BJ (cell line): Measurements from ENCODE around the gene DHX36. TPM values are rescaled to one million over a fixed set of nuclear protein-coding genes. Genes with fewer than 3 reads are reported as not detected.

ENCODE experiments used
- CTCF ChIA-PET: fragments of 350-600 bp; formaldehyde crosslinking; extraction: SDS; loops from one replicate; lab custom pipeline; 2021; ENCODE audit warnings: antibody characterized with exemption, inconsistent platforms; lab: Yijun Ruan, JAX
- POLR2A ChIA-PET: fragments of 300-600 bp; sonication (Branson Sonifier 250); formaldehyde crosslinking; extraction: SDS; loops from one replicate; lab custom pipeline; 2021; ENCODE audit warnings: antibody characterized with exemption; lab: Charles Lee
- DNase-seq: peaks from one replicate; pipeline ENCODE4 v3.0.0-alpha.2; 2011; ENCODE audit warnings: low read depth
- H3K27me3 ChIP-seq: 2 replicates; pipeline ENCODE4 v1.6.0; 2011; ENCODE audit warnings: low read length; ENCODE audit not compliant: control insufficient read depth, insufficient read depth
- H3K36me3 ChIP-seq: 2 replicates; pipeline ENCODE4 v1.5.1; 2011; ENCODE audit warnings: low read length; ENCODE audit not compliant: control insufficient read depth, insufficient read depth
- H3K4me3 ChIP-seq: 2 replicates; pipeline ENCODE4 v1.5.1; 2011; ENCODE audit warnings: low read depth, mild to moderate bottlenecking, control low read depth, low read length
- polyA plus RNA-seq: library from polyadenylated mRNA; depleted of rRNA; stranded (reverse); fragments of >200 nt; gene quantifications from 2 replicates; pipeline ENCODE4 v1.2.3, GENCODE V29; 2011
- TF ChIP-seq, protein P1 (sequence below): IDR thresholded peaks from 2 replicates; pipeline ENCODE4 v1.5.1; 2011; ENCODE audit warnings: low read depth, mild to moderate bottlenecking, control low read depth, inconsistent platforms, low read length, moderate library complexity; ENCODE audit not compliant: insufficient read depth

Gene DHX36
- polyA plus RNA-seq, 1 experiment: 12.4 TPM

DNA sequence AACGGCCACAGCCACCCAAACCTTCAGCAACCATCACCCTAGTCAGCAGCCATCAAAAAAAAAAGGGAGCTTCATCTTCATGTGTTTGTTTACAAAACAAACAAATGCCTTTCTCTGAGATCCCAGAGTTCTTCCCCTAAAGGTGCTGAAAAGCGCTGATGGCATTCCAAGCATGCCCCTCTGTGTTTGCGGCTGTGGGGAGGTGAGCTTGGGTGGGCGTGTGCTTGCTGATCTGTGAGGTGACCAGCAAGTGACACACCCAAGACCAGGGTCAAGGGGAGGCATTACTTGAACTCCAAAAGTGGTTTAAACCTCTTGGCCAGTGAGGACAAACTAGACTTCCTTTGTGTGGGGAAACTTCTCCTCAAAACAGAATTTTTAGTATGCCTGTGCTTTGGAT, 81.5 kb downstream of the DHX36 start:
- H3K36me3 ChIP-seq: no peaks in the 10 kb centered on the region
- no peak overlapping the region for H3K4me3 ChIP-seq
- ChIA-PET CTCF (no interaction called here), POLR2A (no interaction called here)
- TF ChIP-seq, protein P1, sequence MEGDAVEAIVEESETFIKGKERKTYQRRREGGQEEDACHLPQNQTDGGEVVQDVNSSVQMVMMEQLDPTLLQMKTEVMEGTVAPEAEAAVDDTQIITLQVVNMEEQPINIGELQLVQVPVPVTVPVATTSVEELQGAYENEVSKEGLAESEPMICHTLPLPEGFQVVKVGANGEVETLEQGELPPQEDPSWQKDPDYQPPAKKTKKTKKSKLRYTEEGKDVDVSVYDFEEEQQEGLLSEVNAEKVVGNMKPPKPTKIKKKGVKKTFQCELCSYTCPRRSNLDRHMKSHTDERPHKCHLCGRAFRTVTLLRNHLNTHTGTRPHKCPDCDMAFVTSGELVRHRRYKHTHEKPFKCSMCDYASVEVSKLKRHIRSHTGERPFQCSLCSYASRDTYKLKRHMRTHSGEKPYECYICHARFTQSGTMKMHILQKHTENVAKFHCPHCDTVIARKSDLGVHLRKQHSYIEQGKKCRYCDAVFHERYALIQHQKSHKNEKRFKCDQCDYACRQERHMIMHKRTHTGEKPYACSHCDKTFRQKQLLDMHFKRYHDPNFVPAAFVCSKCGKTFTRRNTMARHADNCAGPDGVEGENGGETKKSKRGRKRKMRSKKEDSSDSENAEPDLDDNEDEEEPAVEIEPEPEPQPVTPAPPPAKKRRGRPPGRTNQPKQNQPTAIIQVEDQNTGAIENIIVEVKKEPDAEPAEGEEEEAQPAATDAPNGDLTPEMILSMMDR: no peak
- H3K27me3 ChIP-seq: no peaks in the 10 kb centered on the region
- DNase-seq: no peak

DNA sequence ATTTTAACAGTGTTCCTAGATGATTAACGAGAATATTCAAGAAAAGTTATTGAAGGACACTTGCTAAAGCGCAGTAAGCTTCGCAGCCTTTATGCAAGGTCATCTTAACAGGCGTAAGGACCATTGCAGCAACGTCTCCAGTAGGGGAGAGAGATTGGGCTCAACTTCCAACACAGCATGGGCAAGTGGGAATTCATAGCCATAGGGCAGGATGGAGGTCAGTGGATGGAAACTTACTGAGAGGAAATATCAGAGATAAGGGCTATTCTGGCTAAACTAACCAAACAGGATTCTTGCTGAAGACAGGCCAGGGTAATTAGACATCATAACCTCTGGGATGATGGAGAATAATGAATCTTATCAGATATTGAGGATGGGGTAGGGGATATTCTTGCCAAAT, 82.8 kb downstream of the DHX36 start:
- POLR2A ChIA-PET: no interaction called here
- TF ChIP-seq, protein P1: no peak
- no peaks in the 10 kb centered on the region for H3K36me3 ChIP-seq
- H3K27me3 ChIP-seq: no peaks in the 10 kb centered on the region
- no peak overlapping the region for H3K4me3 ChIP-seq
- CTCF ChIA-PET: interaction anchor here (1.4 kb wide), 1 partner anchor 13 kb away, joined by 3 read pairs; no protein-coding TSS in a partner anchor
- DNase-seq: no peak

DNA sequence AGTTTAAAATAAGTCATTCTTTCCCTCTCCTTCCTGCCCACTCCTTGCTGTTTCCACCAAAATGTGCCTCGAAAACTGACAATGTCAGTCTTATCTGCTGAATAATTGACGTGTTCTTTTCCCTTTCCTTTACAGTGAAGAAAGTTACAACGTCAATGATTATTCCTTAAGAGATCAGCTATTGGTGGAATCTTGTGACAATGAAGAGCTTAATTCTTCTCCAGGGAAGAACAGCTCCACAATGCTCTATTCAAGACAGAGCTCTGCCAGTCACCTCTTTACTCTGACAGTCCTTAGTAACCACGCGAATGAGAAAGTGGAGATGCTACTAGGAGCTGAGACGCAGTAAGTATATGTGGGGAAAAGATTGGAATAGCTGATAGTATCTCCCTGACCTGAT, 84.1 kb downstream of the DHX36 start:
- ChIA-PET POLR2A (no interaction called here), CTCF (no interaction called here)
- H3K4me3 ChIP-seq: no peak overlapping the region
- TF ChIP-seq, protein P1: no peak
- no peaks in the 10 kb centered on the region for H3K27me3 ChIP-seq
- no peaks in the 10 kb centered on the region for H3K36me3 ChIP-seq
- no peak for DNase-seq

DNA sequence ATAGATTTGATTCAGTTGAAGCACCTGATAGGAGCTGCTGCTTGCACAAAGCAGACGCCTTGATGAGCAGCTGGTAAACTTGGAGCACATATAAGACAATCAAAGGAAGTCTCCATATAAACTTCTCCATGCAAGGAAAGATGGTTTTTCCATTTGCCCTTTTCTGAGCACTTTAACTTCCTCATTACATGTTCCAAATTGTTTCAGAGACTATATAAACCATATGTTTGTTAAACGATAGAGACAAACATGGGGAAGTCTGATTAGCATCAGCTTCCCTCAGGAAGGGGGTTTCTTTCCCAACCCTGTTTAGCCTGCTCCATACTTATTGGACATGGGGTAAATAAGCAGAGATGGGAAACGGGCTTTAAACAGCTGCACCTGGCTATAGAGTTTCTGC, 88.0 kb downstream of the DHX36 start:
- ChIA-PET POLR2A (no interaction called here), CTCF (interaction anchor here (0.8 to 1.4 kb wide), 2 partner anchors 17 to 19 kb away, joined by 3 to 4 read pairs; no protein-coding TSS in a partner anchor)
- Histone ChIP-seq H3K4me3 (no peak overlapping the region), H3K27me3 (no peaks in the 10 kb centered on the region), H3K36me3 (no peaks in the 10 kb centered on the region)
- TF ChIP-seq, protein P1: no peak
- no peak for DNase-seq

DNA sequence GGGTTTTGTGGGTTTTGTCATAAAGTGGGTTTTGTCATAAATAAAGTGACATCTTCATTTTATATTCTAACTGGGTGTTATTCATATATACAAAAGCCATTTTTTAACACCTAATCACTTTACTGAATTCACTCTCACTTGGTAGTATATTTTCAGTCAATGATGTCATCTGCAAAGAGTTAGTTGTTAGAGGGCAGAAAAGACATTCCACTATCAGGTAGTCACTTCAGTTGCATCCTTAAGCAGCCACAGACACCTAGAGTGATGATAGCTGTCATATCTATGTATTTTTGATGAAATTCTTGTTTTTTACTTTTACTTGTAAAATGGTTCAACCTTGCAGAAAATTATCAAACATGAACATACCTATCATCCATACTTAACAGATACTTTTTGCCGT, 89.0 kb downstream of the DHX36 start:
- H3K4me3 ChIP-seq: no peak overlapping the region
- H3K36me3 ChIP-seq: no peaks in the 10 kb centered on the region
- no peak for DNase-seq
- ChIA-PET CTCF (interaction anchor here (2.6 kb wide), 1 partner anchor 19 kb away, joined by 9 read pairs; no protein-coding TSS in a partner anchor), POLR2A (no interaction called here)
- no peaks in the 10 kb centered on the region for H3K27me3 ChIP-seq
- TF ChIP-seq, protein P1: no peak
